CD4-positive, alpha-beta T cell treated with Interleukin-17A for 4 hours (primary cell): ENCODE data around the gene CEP76.
A peak's percentile ranks its signal among the peaks of the same experiment; 100 is the strongest.

Source experiments
- DNase-seq: peaks from one replicate; pipeline ENCODE4 v3.0.0-alpha.2; 2020; ENCODE audit warnings: mixed read lengths

The CEP76 gene

GRCh38 chr18:12702221-12703095 lies at the start of gene CEP76, which contains the start of gene PSMG2:
TSS of gene CEP76 (minus strand) at chr18:12702723. CDS start at chr18:12702548, 175 bp downstream.
TSS of gene PSMG2 (plus strand) at chr18:12703042. CDS start at chr18:12703108, 66 bp downstream.
- peak; percentile 89 for DNase-seq

- no peak for DNase-seq
Observed at GRCh38 chr18:12751891-12752290, 49.4 kb upstream of the CEP76 start.

GRCh38 chr18:12751503-12751884 lies 49.0 kb upstream of the CEP76 start:
- no peak for DNase-seq

- no peak for DNase-seq
Observed at GRCh38 chr18:12750715-12751502, 48.4 kb upstream of the CEP76 start.

GRCh38 chr18:12750076-12750714 lies 47.7 kb upstream of the CEP76 start:
- DNase-seq = peak; percentile 46

GRCh38 chr18:12749121-12749520 lies 46.6 kb upstream of the CEP76 start:
- no peak for DNase-seq

- no peak for DNase-seq
Observed at GRCh38 chr18:12748671-12749070, 46.1 kb upstream of the CEP76 start.

GRCh38 chr18:12747530-12748315 lies 45.2 kb upstream of the CEP76 start:
- no peak for DNase-seq

- no peak for DNase-seq
Observed at GRCh38 chr18:12745095-12745795, 42.7 kb upstream of the CEP76 start.

- DNase-seq = no peak
Observed at GRCh38 chr18:12744103-12744502, 41.6 kb upstream of the CEP76 start.

GRCh38 chr18:12742453-12742852 lies 39.9 kb upstream of the CEP76 start:
- no peak for DNase-seq

GRCh38 chr18:12741351-12741750 lies 38.8 kb upstream of the CEP76 start:
- no peak for DNase-seq

GRCh38 chr18:12737243-12737902 lies 34.9 kb upstream of the CEP76 start:
- DNase-seq = no peak

GRCh38 chr18:12726774-12727550 lies 24.4 kb upstream of the CEP76 start:
- DNase-seq = peak; percentile 72

GRCh38 chr18:12726331-12726730 lies 23.8 kb upstream of the CEP76 start:
- DNase-seq = no peak

- no peak for DNase-seq
Observed at GRCh38 chr18:12722731-12723130, 20.2 kb upstream of the CEP76 start.

GRCh38 chr18:12721495-12722275 lies 19.2 kb upstream of the CEP76 start:
- no peak for DNase-seq

- no peak for DNase-seq
Observed at GRCh38 chr18:12711446-12711845, 8.9 kb upstream of the CEP76 start.

- DNase-seq = no peak
Observed at GRCh38 chr18:12703664-12704063, 1.1 kb upstream of the CEP76 start.
